ENCODE data around the gene IGF1. TPM values are rescaled to one million over a fixed set of nuclear protein-coding genes. Genes with fewer than 3 reads are reported as not detected.

Gene IGF1
- total RNA-seq, 4 donors from 2014 or later, result 8.3 to 22.7 (median 17.9) TPM

- DNase-seq (no peak), ATAC-seq (no peak)
- H3K9me3 ChIP-seq, result no peaks in the 10 kb centered on the region
- intact Hi-C loops (cut with DNase I; ENCODE audit: low total_unique reads) (no loop called here), in situ Hi-C loops (cut with MboI; ENCODE audit: low sequenced_read_pairs in 4 of 4) (no loop called here)
- H3K4me3 ChIP-seq, result no peak overlapping the region
- TF ChIP-seq CTCF (IDR thresholded peaks at IDR 0.05 in 4 of 5, conservative IDR thresholded peaks at IDR 0.05 in 1 of 5) (no peak), POLR2A (IDR thresholded peaks at IDR 0.05) (no peak)
- peaks cover 0 to 3% of the 10 kb centered on the region in 2 donors for H3K4me1 ChIP-seq
- no peaks in the 10 kb centered on the region for H3K36me3 ChIP-seq
- H3K27ac ChIP-seq, result peak overlapping the region in 1 of 4 donors; percentile 40
- H3K27me3 ChIP-seq, result no peaks in the 10 kb centered on the region
Observed at GRCh38 chr12:102439426-102440405, 40.6 kb downstream of the IGF1 start.

GRCh38 chr12:102438827-102439210 is 41.5 kb downstream of the IGF1 start:
- in situ Hi-C loops (cut with MboI; ENCODE audit: low sequenced_read_pairs in 4 of 4) (no loop called here), intact Hi-C loops (cut with DNase I; ENCODE audit: low total_unique reads) (no loop called here)
- H3K36me3 ChIP-seq, result no peaks in the 10 kb centered on the region
- H3K4me3 ChIP-seq, result no peak overlapping the region
- H3K4me1 ChIP-seq, result peaks cover 0 to 3% of the 10 kb centered on the region in 2 donors
- no peaks in the 10 kb centered on the region for H3K9me3 ChIP-seq
- ATAC-seq, result no peak
- no peaks in the 10 kb centered on the region for H3K27me3 ChIP-seq
- no peak overlapping the region for H3K27ac ChIP-seq
- TF ChIP-seq POLR2A (IDR thresholded peaks at IDR 0.05), result no peak
- no peak for TF ChIP-seq CTCF (IDR thresholded peaks at IDR 0.05 in 4 of 5, conservative IDR thresholded peaks at IDR 0.05 in 1 of 5)
- no peak for DNase-seq

DNA sequence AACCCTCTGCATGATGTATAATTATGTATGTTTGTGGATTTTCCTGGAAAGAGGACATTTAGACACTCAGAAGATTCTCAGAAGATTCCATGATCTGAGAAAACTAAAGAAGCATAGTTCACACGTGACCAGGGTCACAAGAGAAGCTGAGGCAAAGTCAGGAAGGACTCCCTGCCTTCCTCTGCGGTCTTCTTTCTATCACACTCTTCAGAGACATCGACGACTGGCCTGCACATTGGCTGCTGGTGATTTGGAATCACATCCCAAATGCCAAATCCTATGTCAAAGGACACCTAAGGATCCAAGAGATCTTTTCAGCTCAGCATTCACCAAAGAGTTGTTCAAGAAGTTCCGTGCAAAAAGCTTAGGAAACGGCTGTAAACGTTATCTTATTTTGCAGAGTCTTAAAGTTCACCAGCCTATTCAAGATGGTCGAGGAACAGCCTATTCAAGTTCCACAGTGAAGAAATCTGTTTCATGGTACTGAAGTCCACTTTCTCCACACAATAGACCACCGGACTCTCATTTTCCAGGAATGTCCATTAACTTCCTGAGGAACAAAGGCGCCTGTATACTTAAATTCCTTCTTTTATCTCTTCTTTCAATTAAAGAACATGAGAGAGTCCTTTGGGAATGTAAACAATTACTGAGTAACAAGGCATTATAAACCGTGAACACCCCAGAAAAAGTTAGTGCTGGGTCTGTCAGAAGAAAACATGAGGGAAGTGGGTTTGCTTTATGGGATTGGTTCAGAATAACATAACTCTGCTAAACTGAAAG is 42.1 kb downstream of the IGF1 start:
- Histone ChIP-seq H3K36me3 (no peaks in the 10 kb centered on the region), H3K9me3 (no peaks in the 10 kb centered on the region), H3K27ac (no peak overlapping the region), H3K27me3 (no peaks in the 10 kb centered on the region), H3K4me3 (no peak overlapping the region), H3K4me1 (peaks cover 0 to 3% of the 10 kb centered on the region in 2 donors)
- TF ChIP-seq CTCF (IDR thresholded peaks at IDR 0.05 in 4 of 5, conservative IDR thresholded peaks at IDR 0.05 in 1 of 5) (no peak), POLR2A (IDR thresholded peaks at IDR 0.05) (no peak)
- ATAC-seq (no peak), DNase-seq (no peak)
- in situ Hi-C loops (cut with MboI; ENCODE audit: low sequenced_read_pairs in 4 of 4) (no loop called here), intact Hi-C loops (cut with DNase I; ENCODE audit: low total_unique reads) (no loop called here)

GRCh38 chr12:102437511-102437910 is 42.9 kb downstream of the IGF1 start:
- no peaks in the 10 kb centered on the region for H3K9me3 ChIP-seq
- in situ Hi-C loops (cut with MboI; ENCODE audit: low sequenced_read_pairs in 4 of 4), result no loop called here
- TF ChIP-seq POLR2A (IDR thresholded peaks at IDR 0.05), result no peak
- no peak for TF ChIP-seq CTCF (IDR thresholded peaks at IDR 0.05 in 4 of 5, conservative IDR thresholded peaks at IDR 0.05 in 1 of 5)
- H3K36me3 ChIP-seq, result no peaks in the 10 kb centered on the region
- H3K27ac ChIP-seq, result no peak overlapping the region
- intact Hi-C loops (cut with DNase I; ENCODE audit: low total_unique reads), result no loop called here
- no peak overlapping the region for H3K4me3 ChIP-seq
- H3K4me1 ChIP-seq, result peaks cover 0 to 3% of the 10 kb centered on the region in 2 donors
- ATAC-seq (no peak), DNase-seq (no peak)
- no peaks in the 10 kb centered on the region for H3K27me3 ChIP-seq
